Raji (cell line): Measurements from ENCODE around the gene HERC4.

Experiments
- POLR2A ChIP-seq: IDR thresholded peaks from 2 replicates; pipeline ENCODE4 v1.6.1; 2011; ENCODE audit warnings: low read depth, low read length, control low read depth; ENCODE audit not compliant: insufficient read depth

The HERC4 gene

GRCh38 chr10:67988606-67989005 lies 86.5 kb downstream of the HERC4 start:
- TF ChIP-seq POLR2A, result no peak

- no peak for TF ChIP-seq POLR2A
Measured at GRCh38 chr10:67978749-67979148, 96.3 kb downstream of the HERC4 start.

- no peak for TF ChIP-seq POLR2A
Measured at GRCh38 chr10:67977251-67977650, 97.8 kb downstream of the HERC4 start.

DNA sequence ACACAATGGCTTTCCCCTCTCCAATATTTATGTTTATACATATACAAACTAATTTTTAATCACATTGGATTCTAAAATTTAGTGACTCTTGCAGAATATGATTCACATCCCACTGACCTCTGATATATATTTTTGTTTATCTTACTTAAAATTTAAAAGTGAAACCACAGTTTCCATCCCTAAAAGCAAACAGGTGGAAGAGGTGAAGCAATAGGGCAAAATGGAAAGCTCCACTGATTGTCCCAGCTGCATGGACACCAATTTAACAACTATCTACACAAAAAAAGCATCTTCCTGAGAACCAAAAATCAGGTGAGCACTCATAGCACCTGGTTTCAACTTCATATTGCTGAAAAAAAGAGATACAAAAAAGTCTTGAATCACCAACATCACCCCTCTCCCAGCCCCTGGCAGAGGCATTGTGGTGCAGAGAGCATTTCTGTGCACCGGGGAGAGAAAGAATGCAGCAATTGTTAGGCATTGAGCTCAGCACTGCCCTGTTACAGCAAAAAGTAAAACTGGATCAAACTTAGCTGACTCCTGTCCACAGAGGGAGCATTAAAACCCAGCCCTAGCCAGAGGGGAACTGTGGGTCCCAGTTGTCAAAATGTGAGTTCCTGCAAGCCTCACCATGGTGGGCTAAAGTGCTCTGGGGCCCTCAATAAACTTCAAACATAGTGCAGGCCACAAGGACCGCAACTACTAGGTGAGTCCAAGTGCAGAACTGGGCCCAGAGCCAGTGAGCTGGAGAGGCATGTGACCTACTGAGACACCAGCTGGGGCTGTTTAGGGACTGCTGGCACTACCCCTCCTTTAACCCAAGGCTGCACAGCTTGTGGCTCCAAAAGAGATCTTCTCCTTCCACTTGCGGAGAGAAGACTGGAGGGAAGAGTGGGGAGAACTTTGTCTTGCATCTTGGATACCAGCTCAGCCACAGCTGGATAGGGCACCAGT lies 98.5 kb downstream of the HERC4 start:
- no peak for TF ChIP-seq POLR2A

DNA sequence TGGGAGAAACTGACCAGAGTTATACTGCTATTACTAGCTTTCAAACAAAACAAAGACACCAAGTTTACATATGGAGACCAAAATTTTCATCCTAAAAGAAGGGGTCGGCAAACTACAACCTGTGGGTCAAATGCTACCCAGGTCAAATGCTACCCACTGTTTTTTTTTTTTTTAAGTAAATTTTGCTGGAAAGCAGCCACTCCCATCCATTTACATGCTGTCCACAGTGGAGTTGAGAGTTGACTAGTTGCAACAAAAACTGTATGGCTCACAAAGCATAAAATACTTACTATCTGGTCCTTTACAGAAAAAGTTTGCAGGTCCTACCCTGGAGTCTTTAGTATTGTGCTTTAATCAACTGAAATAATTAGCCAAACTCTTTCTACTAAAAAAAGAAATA lies 99.2 kb downstream of the HERC4 start:
- TF ChIP-seq POLR2A, result no peak

GRCh38 chr10:67971311-67971710 lies 103.8 kb downstream of the HERC4 start:
- TF ChIP-seq POLR2A, result no peak

- no peak for TF ChIP-seq POLR2A
Measured at GRCh38 chr10:67969875-67970274, 105.2 kb downstream of the HERC4 start.

GRCh38 chr10:67965456-67965855 lies 109.6 kb downstream of the HERC4 start:
- no peak for TF ChIP-seq POLR2A

DNA sequence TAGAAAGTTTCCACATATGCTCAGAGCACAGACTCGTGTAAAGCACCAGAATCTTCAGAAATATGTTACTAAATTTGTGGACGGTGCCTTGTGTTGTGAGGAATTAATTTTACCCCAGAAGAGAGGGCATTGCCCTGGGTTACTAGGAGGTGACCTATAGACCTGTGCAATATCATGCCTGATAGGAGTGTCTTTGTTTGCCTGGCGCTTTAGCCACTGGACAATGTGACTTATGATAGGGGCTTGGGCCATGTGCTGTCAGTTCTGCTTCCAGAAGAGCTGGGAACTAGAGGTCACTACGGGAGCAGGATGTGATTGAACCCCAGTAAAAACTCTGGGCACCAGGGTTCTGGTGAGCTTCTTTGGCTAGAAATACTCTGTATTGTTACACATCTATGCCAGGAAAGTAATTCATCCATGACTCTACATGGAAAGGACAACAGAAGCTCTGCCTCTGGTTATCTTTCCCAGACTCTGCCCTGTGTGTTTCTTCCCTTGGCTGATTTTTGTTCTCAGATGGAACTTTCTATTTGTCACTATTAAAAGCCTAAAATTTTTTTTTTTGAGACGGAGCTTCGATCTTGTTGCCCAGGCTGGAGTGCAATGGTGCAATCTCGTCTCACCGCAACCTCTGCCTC lies 115.1 kb downstream of the HERC4 start:
- TF ChIP-seq POLR2A, result no peak

DNA sequence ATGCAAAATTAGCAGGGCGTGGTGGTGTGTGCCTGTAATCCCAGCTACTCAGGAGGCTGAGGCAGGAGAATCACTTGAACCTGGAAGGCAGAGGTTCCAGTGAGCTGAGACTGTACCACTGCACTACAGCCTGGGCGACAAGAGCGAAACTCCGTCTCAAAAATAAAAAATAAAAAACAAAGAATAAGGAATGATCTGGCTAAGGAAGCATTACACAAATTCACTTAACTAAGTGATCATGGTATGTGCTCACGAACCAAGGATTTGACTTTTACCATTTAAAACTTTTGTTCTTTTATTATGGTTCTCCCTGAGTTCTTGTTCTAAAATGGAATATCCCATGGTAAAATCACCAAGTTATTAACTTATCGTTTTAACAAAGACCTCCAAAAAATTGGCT lies 119.5 kb downstream of the HERC4 start:
- TF ChIP-seq POLR2A, result no peak

GRCh38 chr10:67943917-67944316 lies 131.2 kb downstream of the HERC4 start:
- TF ChIP-seq POLR2A, result no peak

DNA sequence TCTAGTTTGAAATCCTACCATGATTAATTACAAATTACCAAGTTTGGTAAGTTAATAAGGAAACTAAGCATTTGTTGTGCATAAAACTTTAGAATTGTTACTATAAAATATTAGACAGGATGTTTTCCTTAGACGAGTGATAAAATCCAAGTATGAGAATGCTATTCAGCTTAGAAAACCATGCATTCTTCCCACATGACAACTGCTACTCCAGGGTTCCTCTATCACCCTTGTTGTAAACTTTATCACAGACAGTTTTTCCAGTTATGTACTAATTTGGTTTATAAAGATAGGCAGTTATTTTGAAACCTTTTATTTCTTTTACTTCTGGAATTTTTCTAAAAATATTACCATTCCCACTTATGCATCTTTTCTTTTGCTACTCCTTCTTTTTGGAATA lies 138.7 kb downstream of the HERC4 start:
- TF ChIP-seq POLR2A, result no peak

- no peak for TF ChIP-seq POLR2A
Measured at GRCh38 chr10:67935223-67935622, 139.9 kb downstream of the HERC4 start.

DNA sequence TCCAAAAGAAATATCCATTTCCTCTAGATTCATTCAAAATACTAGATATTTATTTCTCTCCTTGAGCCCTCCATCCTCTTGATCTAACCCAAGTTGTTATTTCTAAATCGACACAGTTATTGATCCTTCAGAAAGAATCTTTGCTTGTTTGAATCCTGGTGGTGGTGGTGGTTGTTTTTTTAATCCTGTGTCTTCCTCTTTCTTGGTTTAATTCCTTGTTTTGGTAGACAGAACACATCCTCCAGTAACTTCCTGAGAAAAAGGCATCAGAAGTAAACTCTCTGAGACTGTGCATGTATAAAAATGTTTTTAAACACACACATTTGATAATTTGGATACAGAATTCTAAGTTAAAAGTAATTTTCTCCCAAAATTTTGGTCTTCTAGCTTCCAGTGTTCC lies 140.7 kb downstream of the HERC4 start:
- no peak for TF ChIP-seq POLR2A

- no peak for TF ChIP-seq POLR2A
Measured at GRCh38 chr10:67933199-67933598, 141.9 kb downstream of the HERC4 start.

GRCh38 chr10:67926951-67927350 lies 148.1 kb downstream of the HERC4 start:
- no peak for TF ChIP-seq POLR2A

DNA sequence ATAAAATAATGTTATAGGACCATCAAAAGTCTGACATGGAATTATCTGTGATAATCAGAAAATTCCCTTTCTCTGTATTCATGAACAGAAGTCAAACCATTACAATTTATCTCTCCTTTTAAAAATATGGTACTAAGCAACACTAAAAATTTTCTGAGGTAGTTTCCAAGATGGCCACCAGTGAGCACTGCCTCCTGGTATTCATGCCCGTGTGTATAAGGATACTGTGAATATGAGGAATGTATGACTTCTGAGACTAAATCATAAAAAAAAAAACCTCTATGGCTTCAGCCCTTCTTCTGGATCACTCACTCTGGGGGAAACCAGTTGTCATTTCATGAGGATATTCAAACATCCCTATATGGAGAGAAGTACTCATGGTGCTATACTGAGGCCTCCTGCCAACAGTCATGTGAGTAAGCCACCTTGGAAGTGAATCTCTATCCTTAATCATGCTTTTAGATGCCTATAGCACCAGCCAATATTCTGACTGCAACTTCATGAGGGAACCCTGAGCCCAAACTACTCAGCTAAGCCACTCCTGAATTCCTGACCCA lies 149.6 kb downstream of the HERC4 start:
- TF ChIP-seq POLR2A, result no peak

- TF ChIP-seq POLR2A, result no peak
Measured at GRCh38 chr10:67924136-67924535, 150.9 kb downstream of the HERC4 start.
